Mucosa of rectum (tissue), 2 donors: ENCODE data around the gene HOMER3.
"Not testable (repeated sequence)": the region's sequence is repeated elsewhere in the genome, so short reads cannot be mapped to it uniquely, and the experiment has no call there.

ENCODE experiments used
- H3K27ac ChIP-seq, 2 donors: one replicate each; pipeline ENCODE4 v1.7.0; 2013; ENCODE audit warnings: inconsistent platforms in 2 of 2, low read depth in 2 of 2, low read length in 2 of 2
- H3K27me3 ChIP-seq, 2 donors: one replicate each; pipeline ENCODE4 v1.7.0; 2013; ENCODE audit warnings: low read length in 2 of 2; ENCODE audit not compliant: control insufficient read depth in 2 of 2, insufficient read depth in 2 of 2
- H3K36me3 ChIP-seq, 2 donors: one replicate each; pipeline ENCODE4 v1.7.0; 2013; ENCODE audit warnings: low read length in 2 of 2; ENCODE audit not compliant: control insufficient read depth in 2 of 2, insufficient read depth in 2 of 2
- H3K4me1 ChIP-seq, 2 donors: one replicate each; pipeline ENCODE4 v1.7.0; 2013; ENCODE audit warnings: low read length in 2 of 2, mild to moderate bottlenecking in 1 of 2; ENCODE audit not compliant: control insufficient read depth in 2 of 2, insufficient read depth in 2 of 2
- H3K4me3 ChIP-seq, 2 donors: one replicate each; pipeline ENCODE4 v1.7.0; 2013; ENCODE audit warnings: low read length in 2 of 2
- H3K9ac ChIP-seq, 2 donors: one replicate each; pipeline ENCODE4 v1.7.0; 2013; ENCODE audit warnings: low read length in 2 of 2, low read depth in 1 of 2, mild to moderate bottlenecking in 1 of 2
- H3K9me3 ChIP-seq, 2 donors: one replicate each; pipeline ENCODE4 v1.7.0; 2013; ENCODE audit warnings: low read length in 2 of 2; ENCODE audit not compliant: control insufficient read depth in 2 of 2
- donor health status: healthy.
- donor health status: Normal muscosa, but diverticular disease.

HOMER3 gene

DNA sequence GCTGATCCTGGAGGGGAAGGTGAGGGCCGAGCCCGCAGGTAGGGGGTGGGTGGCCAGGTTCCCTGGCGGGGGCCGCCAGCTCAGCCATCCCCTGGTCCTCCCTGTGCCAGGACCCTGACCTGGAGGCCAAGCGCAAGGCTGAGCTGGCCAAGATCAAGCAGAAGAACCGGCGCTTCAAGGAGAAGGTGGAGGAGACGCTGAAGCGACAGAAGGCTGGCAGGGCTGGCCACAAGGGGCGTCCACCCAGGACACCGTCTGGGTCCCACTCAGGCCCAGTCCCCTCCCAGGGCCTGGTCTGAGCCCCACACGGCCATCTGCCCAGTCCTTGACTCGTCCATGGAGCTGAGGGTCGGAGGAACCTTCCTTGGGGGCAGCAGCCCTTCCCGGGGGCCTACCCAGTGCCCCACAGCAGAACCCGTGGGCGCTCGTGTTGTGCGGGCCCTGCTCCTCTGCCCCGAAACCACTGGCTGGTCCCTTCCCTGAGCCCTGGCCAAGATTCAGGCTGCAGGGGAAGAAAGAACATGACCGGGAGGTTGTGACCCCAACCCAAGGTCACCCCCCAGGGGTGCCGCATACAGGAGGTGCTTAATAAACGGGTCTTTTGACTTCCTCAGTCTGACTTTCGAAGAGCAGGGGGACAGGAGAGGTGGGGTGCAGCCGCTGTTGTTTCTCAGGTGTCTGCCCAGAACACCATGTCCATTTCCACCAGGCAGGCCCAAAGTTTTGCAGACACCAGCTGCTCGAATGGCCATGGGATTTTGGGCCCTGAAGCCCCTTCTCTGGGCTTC lies 12.8 kb downstream of the HOMER3 start:
- H3K27ac ChIP-seq: no peak overlapping the region
- H3K36me3 ChIP-seq: peaks cover 24 to 29% of the 10 kb centered on the region in 2 donors
- no peak overlapping the region for H3K4me3 ChIP-seq
- H3K9ac ChIP-seq: no peak overlapping the region
- H3K4me1 ChIP-seq: no peaks in the 10 kb centered on the region
- no peaks in the 10 kb centered on the region for H3K27me3 ChIP-seq
- H3K9me3 ChIP-seq: no peaks in the 10 kb centered on the region

- Histone ChIP-seq H3K4me3 (no peak overlapping the region), H3K9ac (no peak overlapping the region), H3K4me1 (peaks cover 7 to 11% of the 10 kb centered on the region in 2 donors), H3K9me3 (no peaks in the 10 kb centered on the region), H3K27me3 (no peaks in the 10 kb centered on the region), H3K36me3 (peaks cover 38 to 42% of the 10 kb centered on the region in 2 donors), H3K27ac (no peak overlapping the region)
Measured at GRCh38 chr19:18924684-18925213, 16.3 kb downstream of the HOMER3 start.

GRCh38 chr19:18922228-18922985 lies 18.6 kb downstream of the HOMER3 start:
- no peaks in the 10 kb centered on the region for H3K9me3 ChIP-seq
- H3K36me3 ChIP-seq: peaks cover 29 to 38% of the 10 kb centered on the region in 2 donors
- H3K4me3 ChIP-seq: no peak overlapping the region
- H3K27ac ChIP-seq: no peak overlapping the region
- H3K27me3 ChIP-seq: no peaks in the 10 kb centered on the region
- no peak overlapping the region for H3K9ac ChIP-seq
- peaks cover 14 to 21% of the 10 kb centered on the region in 2 donors for H3K4me1 ChIP-seq

DNA sequence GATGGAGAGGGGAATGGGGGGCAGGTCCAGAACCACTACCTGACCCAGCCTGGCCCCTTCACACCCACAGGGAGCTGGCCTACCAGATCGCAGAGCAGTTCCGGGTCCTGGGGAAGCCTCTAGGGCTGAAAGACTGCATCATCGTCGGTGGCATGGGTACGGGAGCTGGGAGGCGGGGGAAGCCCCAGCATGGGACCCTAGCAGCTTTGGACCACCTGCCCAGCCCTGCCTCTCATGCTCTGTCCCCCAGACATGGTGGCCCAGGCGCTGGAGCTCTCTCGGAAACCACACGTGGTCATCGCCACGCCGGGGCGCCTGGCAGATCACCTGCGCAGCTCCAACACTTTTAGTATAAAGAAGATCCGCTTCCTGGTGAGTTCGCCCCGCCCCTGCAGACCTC lies 19.4 kb downstream of the HOMER3 start:
- Histone ChIP-seq H3K4me3 (no peak overlapping the region), H3K4me1 (peaks cover 14 to 22% of the 10 kb centered on the region in 2 donors), H3K27me3 (no peaks in the 10 kb centered on the region), H3K9me3 (no peaks in the 10 kb centered on the region), H3K9ac (no peak overlapping the region), H3K27ac (no peak overlapping the region), H3K36me3 (peaks cover 29 to 36% of the 10 kb centered on the region in 2 donors)

- H3K9me3 ChIP-seq: no peaks in the 10 kb centered on the region
- peak overlapping the region; percentile 79 to 85 for H3K4me3 ChIP-seq
- peak overlapping the region; percentile 80 to 82 for H3K9ac ChIP-seq
- H3K27me3 ChIP-seq: no peaks in the 10 kb centered on the region
- peaks cover 14 to 22% of the 10 kb centered on the region in 2 donors for H3K4me1 ChIP-seq
- no peak overlapping the region for H3K27ac ChIP-seq
- peaks cover 25 to 29% of the 10 kb centered on the region in 2 donors for H3K36me3 ChIP-seq
Measured at GRCh38 chr19:18920400-18920799, 20.6 kb downstream of the HOMER3 start.

- H3K36me3 ChIP-seq: peaks cover 23 to 32% of the 10 kb centered on the region in 2 donors
- H3K4me1 ChIP-seq: peaks cover 14 to 22% of the 10 kb centered on the region in 2 donors
- H3K27me3 ChIP-seq: no peaks in the 10 kb centered on the region
- H3K9me3 ChIP-seq: no peaks in the 10 kb centered on the region
- peak overlapping the region; percentile 79 to 85 for H3K4me3 ChIP-seq
- peak overlapping the region; percentile 22 to 62 for H3K27ac ChIP-seq
- H3K9ac ChIP-seq: peak overlapping the region; percentile 80 to 82
Measured at GRCh38 chr19:18919900-18920214, 21.2 kb downstream of the HOMER3 start.

DNA sequence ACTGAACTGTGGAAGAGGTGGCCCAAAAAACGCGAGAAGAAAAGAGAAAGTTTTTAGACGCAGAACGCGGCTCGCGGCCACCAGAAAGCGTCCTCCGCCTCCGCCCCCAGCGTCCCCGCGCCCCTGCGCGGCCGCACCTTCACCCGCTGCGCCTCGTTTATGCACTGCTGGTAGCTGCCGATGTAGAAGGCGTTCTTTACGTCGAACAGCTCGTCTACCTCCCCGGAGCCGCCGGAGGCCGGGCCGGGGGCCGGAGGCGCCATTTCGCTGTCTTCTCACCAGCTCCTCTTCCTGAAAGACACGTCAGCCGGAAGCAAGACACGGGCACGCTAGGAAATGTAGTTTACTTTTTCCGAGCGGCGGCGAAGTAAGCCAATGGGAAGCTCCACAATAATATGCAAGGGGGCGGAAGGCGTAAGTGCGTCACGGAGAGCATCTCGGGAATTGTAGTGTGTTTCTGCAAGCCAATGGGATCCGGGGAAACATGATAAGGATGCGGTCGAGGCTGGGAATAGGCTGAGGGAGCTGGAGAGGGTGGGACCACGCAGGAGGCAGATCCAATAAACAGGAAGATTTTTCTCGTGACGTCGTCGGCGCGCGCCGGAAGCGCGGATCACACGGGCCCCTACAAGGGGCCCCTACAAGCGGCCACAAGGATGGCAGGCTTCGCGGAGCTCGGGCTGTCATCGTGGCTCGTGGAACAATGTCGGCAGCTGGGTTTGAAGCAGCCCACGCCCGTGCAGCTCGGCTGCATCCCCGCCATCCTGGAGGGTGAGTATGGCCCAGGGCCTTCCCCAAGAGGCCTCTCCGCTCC lies 21.7 kb downstream of the HOMER3 start, which contains the start of the genes COPE and DDX49:
Gene COPE (minus strand): TSS at position 302 of the 814 bp plus-strand sequence. CDS start 39 bp downstream, at position 263.
Gene DDX49 (plus strand): TSS at position 630 of the 814 bp plus-strand sequence. CDS start 27 bp downstream, at position 657.
- H3K4me3 ChIP-seq: peak within 1 kb of the TSS; percentile 85 to 98
- peak within 1 kb of the TSS; percentile 82 to 95 for H3K9ac ChIP-seq
- H3K27me3 ChIP-seq: no peaks in the 10 kb centered on the region
- H3K9me3 ChIP-seq: no peaks in the 10 kb centered on the region
- peaks cover 14 to 22% of the 10 kb centered on the region in 2 donors for H3K4me1 ChIP-seq
- peaks cover 18 to 26% of the 10 kb centered on the region in 2 donors for H3K36me3 ChIP-seq
- H3K27ac ChIP-seq: peak within 1 kb of the TSS; percentile 86 to 89

DNA sequence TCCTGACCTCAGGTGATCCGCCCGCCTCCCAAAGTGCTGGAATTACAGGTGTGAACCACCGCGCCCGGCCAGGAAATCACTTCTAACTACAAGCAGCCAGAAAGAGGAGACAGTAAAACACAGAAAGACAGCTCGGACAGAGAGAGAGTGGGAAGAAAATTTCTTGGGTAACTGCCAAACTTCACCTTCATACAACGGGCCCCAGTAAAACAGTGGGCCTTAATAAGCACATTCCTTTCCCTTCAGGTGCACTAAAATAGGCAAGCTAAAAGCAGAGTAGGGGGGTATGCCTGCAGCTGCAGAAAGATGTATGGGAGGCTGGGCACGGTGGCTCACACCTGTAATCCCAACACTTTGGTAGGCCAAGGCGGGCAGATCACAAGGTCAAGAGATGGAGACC lies 23.4 kb downstream of the HOMER3 start:
- not testable (repeated sequence) for H3K4me3 ChIP-seq, H3K27ac ChIP-seq, H3K27me3 ChIP-seq, H3K9ac ChIP-seq, H3K9me3 ChIP-seq
- H3K4me1 ChIP-seq: peaks cover 14 to 22% of the 10 kb centered on the region in 2 donors
- H3K36me3 ChIP-seq: peaks cover 14 to 20% of the 10 kb centered on the region in 2 donors

GRCh38 chr19:18915639-18916038 lies 25.4 kb downstream of the HOMER3 start:
- no peaks in the 10 kb centered on the region for H3K27me3 ChIP-seq
- no peak overlapping the region for H3K4me3 ChIP-seq
- H3K9ac ChIP-seq: no peak overlapping the region
- peaks cover 7 to 18% of the 10 kb centered on the region in 2 donors for H3K36me3 ChIP-seq
- peaks cover 14 to 18% of the 10 kb centered on the region in 2 donors for H3K4me1 ChIP-seq
- no peak overlapping the region for H3K27ac ChIP-seq
- H3K9me3 ChIP-seq: no peaks in the 10 kb centered on the region
